Measurements from ENCODE around the gene IQGAP2. TPM values are rescaled to one million over a fixed set of nuclear protein-coding genes. Genes with fewer than 3 reads are reported as not detected.

IQGAP2 gene
- total and polyA plus RNA-seq, 9 of the 15 experiments (the other 6 are each of a cell fraction or from before 2014, with no cell fraction given): 8.7 to 23.2 (median 17.4) TPM

GRCh38 chr5:76402251-76402885, 717 bp upstream of the IQGAP2 start (continued):
- TF ChIP-seq CHD1 (IDR thresholded peaks at IDR 0.05; ENCODE audit: low read length) (no peak), BRD9 (IDR thresholded peaks at IDR 0.05; ENCODE audit: low read depth, partially characterized antibody) (no peak), MCM7 (IDR thresholded peaks at IDR 0.05) (no peak), MYC (IDR thresholded peaks at IDR 0.05; ENCODE audit: low read depth, low read length) (peak; percentile 54; the same call in 1 of the 2 replicates), MYC (CRISPR knock-in tag; IDR thresholded peaks at IDR 0.05; ENCODE audit: borderline replicate concordance, low read depth) (no peak), NFE2L1 (tag; IDR thresholded peaks at IDR 0.05; ENCODE audit: borderline replicate concordance, low read depth) (no peak), SMAD4 (CRISPR knock-in tag; conservative IDR thresholded peaks at IDR 0.05) (peak; percentile 46), NR1H2 (CRISPR knock-in tag; IDR thresholded peaks at IDR 0.05) (no peak), JUND (IDR thresholded peaks at IDR 0.05; ENCODE audit: borderline replicate concordance, low read depth, low read length) (no peak; the same call in 1 of the 2 replicates), JUND (tag; IDR thresholded peaks at IDR 0.05; ENCODE audit: borderline replicate concordance, low read depth, low read length) (no peak), TBP (optimal IDR thresholded peaks at IDR 0.05; ENCODE audit: low read depth, low read length) (peak; percentile 23), RBM34 (IDR thresholded peaks at IDR 0.05; ENCODE audit: borderline replicate concordance, insufficient read depth, low read length) (no peak), CCNT2 (IDR thresholded peaks at IDR 0.05; ENCODE audit: borderline replicate concordance, extremely low read depth, insufficient read length, low read depth, low read length) (no peak), GATAD2B (IDR thresholded peaks at IDR 0.05; ENCODE audit: borderline replicate concordance) (peak; percentile 81), ZNF224 (CRISPR knock-in tag; IDR thresholded peaks at IDR 0.05) (no peak), SREBF2 (CRISPR knock-in tag; IDR thresholded peaks at IDR 0.05) (no peak), GATA2 (CRISPR knock-in tag; IDR thresholded peaks at IDR 0.05) (peak; percentile 33; the same call in 1 of the 2 replicates)
- TF ChIP-seq, protein P1, sequence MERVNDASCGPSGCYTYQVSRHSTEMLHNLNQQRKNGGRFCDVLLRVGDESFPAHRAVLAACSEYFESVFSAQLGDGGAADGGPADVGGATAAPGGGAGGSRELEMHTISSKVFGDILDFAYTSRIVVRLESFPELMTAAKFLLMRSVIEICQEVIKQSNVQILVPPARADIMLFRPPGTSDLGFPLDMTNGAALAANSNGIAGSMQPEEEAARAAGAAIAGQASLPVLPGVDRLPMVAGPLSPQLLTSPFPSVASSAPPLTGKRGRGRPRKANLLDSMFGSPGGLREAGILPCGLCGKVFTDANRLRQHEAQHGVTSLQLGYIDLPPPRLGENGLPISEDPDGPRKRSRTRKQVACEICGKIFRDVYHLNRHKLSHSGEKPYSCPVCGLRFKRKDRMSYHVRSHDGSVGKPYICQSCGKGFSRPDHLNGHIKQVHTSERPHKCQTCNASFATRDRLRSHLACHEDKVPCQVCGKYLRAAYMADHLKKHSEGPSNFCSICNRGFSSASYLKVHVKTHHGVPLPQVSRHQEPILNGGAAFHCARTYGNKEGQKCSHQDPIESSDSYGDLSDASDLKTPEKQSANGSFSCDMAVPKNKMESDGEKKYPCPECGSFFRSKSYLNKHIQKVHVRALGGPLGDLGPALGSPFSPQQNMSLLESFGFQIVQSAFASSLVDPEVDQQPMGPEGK (CRISPR knock-in tag; IDR thresholded peaks at IDR 0.05; ENCODE audit: borderline replicate concordance): no peak
- TF ChIP-seq, protein P2, sequence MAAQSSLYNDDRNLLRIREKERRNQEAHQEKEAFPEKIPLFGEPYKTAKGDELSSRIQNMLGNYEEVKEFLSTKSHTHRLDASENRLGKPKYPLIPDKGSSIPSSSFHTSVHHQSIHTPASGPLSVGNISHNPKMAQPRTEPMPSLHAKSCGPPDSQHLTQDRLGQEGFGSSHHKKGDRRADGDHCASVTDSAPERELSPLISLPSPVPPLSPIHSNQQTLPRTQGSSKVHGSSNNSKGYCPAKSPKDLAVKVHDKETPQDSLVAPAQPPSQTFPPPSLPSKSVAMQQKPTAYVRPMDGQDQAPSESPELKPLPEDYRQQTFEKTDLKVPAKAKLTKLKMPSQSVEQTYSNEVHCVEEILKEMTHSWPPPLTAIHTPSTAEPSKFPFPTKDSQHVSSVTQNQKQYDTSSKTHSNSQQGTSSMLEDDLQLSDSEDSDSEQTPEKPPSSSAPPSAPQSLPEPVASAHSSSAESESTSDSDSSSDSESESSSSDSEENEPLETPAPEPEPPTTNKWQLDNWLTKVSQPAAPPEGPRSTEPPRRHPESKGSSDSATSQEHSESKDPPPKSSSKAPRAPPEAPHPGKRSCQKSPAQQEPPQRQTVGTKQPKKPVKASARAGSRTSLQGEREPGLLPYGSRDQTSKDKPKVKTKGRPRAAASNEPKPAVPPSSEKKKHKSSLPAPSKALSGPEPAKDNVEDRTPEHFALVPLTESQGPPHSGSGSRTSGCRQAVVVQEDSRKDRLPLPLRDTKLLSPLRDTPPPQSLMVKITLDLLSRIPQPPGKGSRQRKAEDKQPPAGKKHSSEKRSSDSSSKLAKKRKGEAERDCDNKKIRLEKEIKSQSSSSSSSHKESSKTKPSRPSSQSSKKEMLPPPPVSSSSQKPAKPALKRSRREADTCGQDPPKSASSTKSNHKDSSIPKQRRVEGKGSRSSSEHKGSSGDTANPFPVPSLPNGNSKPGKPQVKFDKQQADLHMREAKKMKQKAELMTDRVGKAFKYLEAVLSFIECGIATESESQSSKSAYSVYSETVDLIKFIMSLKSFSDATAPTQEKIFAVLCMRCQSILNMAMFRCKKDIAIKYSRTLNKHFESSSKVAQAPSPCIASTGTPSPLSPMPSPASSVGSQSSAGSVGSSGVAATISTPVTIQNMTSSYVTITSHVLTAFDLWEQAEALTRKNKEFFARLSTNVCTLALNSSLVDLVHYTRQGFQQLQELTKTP (IDR thresholded peaks at IDR 0.05; ENCODE audit: low read depth in 1 of 2, partially characterized antibody in 2 of 2): no peak
- TF ChIP-seq, protein P3, sequence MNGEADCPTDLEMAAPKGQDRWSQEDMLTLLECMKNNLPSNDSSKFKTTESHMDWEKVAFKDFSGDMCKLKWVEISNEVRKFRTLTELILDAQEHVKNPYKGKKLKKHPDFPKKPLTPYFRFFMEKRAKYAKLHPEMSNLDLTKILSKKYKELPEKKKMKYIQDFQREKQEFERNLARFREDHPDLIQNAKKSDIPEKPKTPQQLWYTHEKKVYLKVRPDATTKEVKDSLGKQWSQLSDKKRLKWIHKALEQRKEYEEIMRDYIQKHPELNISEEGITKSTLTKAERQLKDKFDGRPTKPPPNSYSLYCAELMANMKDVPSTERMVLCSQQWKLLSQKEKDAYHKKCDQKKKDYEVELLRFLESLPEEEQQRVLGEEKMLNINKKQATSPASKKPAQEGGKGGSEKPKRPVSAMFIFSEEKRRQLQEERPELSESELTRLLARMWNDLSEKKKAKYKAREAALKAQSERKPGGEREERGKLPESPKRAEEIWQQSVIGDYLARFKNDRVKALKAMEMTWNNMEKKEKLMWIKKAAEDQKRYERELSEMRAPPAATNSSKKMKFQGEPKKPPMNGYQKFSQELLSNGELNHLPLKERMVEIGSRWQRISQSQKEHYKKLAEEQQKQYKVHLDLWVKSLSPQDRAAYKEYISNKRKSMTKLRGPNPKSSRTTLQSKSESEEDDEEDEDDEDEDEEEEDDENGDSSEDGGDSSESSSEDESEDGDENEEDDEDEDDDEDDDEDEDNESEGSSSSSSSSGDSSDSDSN (IDR thresholded peaks at IDR 0.05; ENCODE audit: borderline replicate concordance in 1 of 2, low read depth in 2 of 2, low read length in 2 of 2): no peak
